ENCODE results near the gene NR5A2.

NR5A2 gene

DNA sequence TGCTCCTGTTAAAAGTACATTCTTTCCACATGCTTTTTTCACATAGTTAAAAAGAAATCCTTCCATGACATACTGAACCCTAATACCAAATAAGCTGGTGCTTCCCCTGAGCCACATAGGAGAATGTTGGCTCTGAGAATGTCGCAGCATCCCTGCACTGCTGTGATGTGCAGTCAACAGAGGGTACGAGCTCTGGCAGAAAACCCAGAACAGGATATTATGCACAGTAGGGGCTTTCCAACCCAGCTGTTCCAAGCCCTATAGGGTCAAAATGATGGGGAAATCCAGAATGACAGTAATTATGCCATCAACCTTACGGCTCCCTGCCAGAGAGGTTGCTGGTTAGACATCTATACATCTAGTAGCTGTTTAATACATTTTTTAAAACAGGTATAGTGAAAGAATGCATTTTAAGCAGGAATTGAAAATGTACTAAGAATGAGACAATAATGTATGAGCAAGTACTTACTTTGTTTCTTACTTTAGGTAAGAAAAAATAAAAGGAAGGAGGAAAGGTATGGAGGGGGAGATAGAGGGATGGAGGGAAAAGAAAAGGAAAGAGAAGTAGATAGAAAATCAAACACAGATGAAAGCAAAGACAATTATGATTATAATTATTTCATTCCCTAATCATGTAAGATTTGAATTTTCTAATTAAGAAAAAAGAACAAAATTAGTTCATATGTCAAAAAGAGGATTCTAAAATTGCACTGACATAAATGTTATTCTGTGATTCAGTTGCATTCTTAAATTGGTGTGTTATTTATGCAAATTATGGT, 126.0 kb downstream of the NR5A2 start:
- no peaks in the 10 kb centered on the region for H3K36me3 ChIP-seq (ENCODE audit: insufficient read depth)
- no peaks in the 10 kb centered on the region for H4K20me1 ChIP-seq (ENCODE audit: insufficient read depth)
- peaks cover 58% of the 10 kb centered on the region for H3K4me1 ChIP-seq (ENCODE audit: low read depth, poor library complexity, severe bottlenecking)
- no peaks in the 10 kb centered on the region for H3K79me2 ChIP-seq (ENCODE audit: insufficient read depth, low read depth)
- H3K4me3 ChIP-seq (IDR thresholded peaks at IDR 0.05; ENCODE audit: insufficient read depth, low read depth, low read length) = no peak overlapping the region
- TF ChIP-seq, protein P1, sequence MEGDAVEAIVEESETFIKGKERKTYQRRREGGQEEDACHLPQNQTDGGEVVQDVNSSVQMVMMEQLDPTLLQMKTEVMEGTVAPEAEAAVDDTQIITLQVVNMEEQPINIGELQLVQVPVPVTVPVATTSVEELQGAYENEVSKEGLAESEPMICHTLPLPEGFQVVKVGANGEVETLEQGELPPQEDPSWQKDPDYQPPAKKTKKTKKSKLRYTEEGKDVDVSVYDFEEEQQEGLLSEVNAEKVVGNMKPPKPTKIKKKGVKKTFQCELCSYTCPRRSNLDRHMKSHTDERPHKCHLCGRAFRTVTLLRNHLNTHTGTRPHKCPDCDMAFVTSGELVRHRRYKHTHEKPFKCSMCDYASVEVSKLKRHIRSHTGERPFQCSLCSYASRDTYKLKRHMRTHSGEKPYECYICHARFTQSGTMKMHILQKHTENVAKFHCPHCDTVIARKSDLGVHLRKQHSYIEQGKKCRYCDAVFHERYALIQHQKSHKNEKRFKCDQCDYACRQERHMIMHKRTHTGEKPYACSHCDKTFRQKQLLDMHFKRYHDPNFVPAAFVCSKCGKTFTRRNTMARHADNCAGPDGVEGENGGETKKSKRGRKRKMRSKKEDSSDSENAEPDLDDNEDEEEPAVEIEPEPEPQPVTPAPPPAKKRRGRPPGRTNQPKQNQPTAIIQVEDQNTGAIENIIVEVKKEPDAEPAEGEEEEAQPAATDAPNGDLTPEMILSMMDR (conservative IDR thresholded peaks at IDR 0.05; ENCODE audit: low read depth, low read length) = no peak
- H2AFZ ChIP-seq (ENCODE audit: low read depth) = peak overlapping the region; percentile 59
- H3K9ac ChIP-seq = peak overlapping the region; percentile 5; the same call in 1 of the 2 replicates
- no peaks in the 10 kb centered on the region for H3K27me3 ChIP-seq (ENCODE audit: insufficient read depth, low read depth)
- peak overlapping the region; percentile 63 for H3K4me2 ChIP-seq
- H3K27ac ChIP-seq = peak overlapping the region; percentile 55

DNA sequence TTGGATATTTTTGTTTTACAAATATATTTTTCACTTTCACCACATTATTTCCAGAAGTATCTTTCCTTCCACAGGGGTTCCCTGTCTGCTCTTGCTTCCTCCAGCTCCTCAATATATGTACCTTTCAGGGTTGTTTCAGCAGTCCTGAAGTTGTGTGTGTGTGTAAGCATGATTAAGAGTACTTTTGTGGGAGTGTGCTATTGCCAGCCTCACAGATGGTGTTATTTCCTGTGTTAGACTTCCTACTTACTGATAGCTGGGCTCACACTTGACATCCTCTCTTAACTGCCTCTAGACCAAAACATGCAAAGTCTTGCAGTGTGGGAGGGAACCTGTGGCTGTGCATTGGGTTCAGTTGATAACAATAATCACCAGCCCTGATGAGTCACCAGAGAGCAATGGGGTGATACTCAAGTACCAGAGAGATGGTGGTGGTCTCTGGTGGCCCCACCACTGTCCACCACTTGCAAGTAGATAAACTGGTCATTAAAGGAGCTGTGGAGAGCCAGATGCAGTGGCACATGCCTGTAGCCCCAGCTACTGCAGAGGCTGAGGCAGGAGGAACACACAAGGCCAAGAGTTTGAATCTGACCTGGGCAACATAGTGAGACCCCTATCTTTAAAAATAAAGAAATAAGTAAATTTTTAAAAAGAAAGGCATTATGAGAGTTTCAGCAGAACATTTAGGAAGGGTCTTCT, 126.7 kb downstream of the NR5A2 start:
- TF ChIP-seq, protein P1 (conservative IDR thresholded peaks at IDR 0.05; ENCODE audit: low read depth, low read length) = no peak
- H4K20me1 ChIP-seq (ENCODE audit: insufficient read depth) = no peaks in the 10 kb centered on the region
- peak overlapping the region; percentile 59 for H2AFZ ChIP-seq (ENCODE audit: low read depth)
- no peaks in the 10 kb centered on the region for H3K27me3 ChIP-seq (ENCODE audit: insufficient read depth, low read depth)
- H3K36me3 ChIP-seq (ENCODE audit: insufficient read depth) = no peaks in the 10 kb centered on the region
- peak overlapping the region; percentile 63 for H3K4me2 ChIP-seq
- H3K79me2 ChIP-seq (ENCODE audit: insufficient read depth, low read depth) = no peaks in the 10 kb centered on the region
- H3K9ac ChIP-seq = peak overlapping the region; percentile 5; the same call in 1 of the 2 replicates
- no peak overlapping the region for H3K4me3 ChIP-seq (IDR thresholded peaks at IDR 0.05; ENCODE audit: insufficient read depth, low read depth, low read length)
- peak overlapping the region; percentile 55 for H3K27ac ChIP-seq
- peaks cover 58% of the 10 kb centered on the region for H3K4me1 ChIP-seq (ENCODE audit: low read depth, poor library complexity, severe bottlenecking)

DNA sequence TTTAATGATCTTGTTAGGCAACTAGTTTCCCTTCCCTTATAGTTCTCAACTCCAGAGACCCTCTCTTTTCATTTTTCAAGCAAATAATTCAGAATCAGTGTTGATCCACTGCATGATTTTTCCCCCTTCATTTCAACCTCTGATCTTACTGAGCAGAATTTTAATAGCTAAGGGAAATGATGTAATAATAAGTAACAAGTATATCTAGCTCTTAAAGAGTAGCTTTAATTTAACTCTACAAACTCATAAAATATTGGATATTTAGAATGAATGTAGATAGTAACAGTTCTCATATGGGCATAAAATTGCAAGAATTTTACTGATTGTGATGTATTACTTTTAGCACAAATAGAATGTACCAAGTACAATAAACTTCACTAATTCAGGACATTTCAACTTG, 130.2 kb downstream of the NR5A2 start:
- Histone ChIP-seq H3K4me3 (IDR thresholded peaks at IDR 0.05; ENCODE audit: insufficient read depth, low read depth, low read length) (no peak overlapping the region), H2AFZ (ENCODE audit: low read depth) (no peak overlapping the region), H3K27ac (no peak overlapping the region), H3K4me2 (no peak overlapping the region), H3K36me3 (ENCODE audit: insufficient read depth) (no peaks in the 10 kb centered on the region), H3K4me1 (ENCODE audit: low read depth, poor library complexity, severe bottlenecking) (peaks cover 43% of the 10 kb centered on the region), H4K20me1 (ENCODE audit: insufficient read depth) (no peaks in the 10 kb centered on the region), H3K9ac (no peak overlapping the region), H3K79me2 (ENCODE audit: insufficient read depth, low read depth) (no peaks in the 10 kb centered on the region), H3K27me3 (ENCODE audit: insufficient read depth, low read depth) (no peaks in the 10 kb centered on the region)
- TF ChIP-seq, protein P1 (conservative IDR thresholded peaks at IDR 0.05; ENCODE audit: low read depth, low read length) = no peak

DNA sequence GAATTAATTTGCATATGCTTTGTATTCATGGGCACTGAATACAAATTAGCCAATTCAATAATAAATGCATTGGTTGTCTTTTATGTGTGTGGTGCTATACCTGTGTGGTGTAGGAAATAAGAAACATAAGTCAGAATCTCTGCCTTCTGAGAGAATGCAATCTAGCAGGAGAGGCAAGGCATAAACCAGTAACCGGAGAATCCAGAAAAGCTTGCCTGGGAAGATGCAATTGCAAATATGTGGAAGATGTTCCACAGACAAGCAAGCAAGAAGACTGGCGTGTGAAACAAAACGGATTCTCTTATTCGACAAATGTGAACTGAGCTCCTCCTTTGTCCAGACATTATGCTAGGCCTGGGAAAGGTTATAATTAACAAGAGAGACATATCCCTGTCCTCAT, 134.3 kb downstream of the NR5A2 start:
- no peaks in the 10 kb centered on the region for H3K36me3 ChIP-seq (ENCODE audit: insufficient read depth)
- H3K4me1 ChIP-seq (ENCODE audit: low read depth, poor library complexity, severe bottlenecking) = peaks cover 16% of the 10 kb centered on the region
- no peak overlapping the region for H2AFZ ChIP-seq (ENCODE audit: low read depth)
- TF ChIP-seq, protein P1 (conservative IDR thresholded peaks at IDR 0.05; ENCODE audit: low read depth, low read length) = no peak
- no peaks in the 10 kb centered on the region for H4K20me1 ChIP-seq (ENCODE audit: insufficient read depth)
- no peak overlapping the region for H3K4me2 ChIP-seq
- no peak overlapping the region for H3K9ac ChIP-seq
- no peaks in the 10 kb centered on the region for H3K79me2 ChIP-seq (ENCODE audit: insufficient read depth, low read depth)
- no peak overlapping the region for H3K27ac ChIP-seq
- no peak overlapping the region for H3K4me3 ChIP-seq (IDR thresholded peaks at IDR 0.05; ENCODE audit: insufficient read depth, low read depth, low read length)
- no peaks in the 10 kb centered on the region for H3K27me3 ChIP-seq (ENCODE audit: insufficient read depth, low read depth)

Data from KMS-11 (cell line).